Measurements from ENCODE around the gene KLF15. TPM values are rescaled to one million over a fixed set of nuclear protein-coding genes. Genes with fewer than 3 reads are reported as not detected.

KLF15 gene
- total and polyA plus RNA-seq, 2 experiments from 2014 or later, result 3.5 to 19.8 TPM

DNA sequence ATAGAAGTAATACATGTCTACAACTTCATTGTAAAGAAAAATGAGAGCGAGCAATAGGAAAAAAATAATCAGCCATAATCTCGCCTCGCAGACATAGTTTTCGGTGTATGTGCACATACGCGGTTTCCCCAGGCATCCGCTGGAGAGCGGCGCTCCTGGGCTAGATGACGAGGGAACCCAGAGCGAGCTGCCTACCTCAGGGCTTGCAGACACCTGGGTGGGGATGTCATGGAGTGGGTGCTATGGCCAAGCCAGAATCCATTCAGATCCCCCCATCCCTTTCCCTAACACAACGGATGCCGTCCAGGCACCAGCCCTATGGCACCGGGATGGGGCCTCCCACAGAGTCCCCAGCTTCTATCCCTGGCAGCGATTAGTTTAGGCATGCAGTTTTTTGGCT lies 33.0 kb upstream of the KLF15 start (continued):
- TF ChIP-seq, protein P1, sequence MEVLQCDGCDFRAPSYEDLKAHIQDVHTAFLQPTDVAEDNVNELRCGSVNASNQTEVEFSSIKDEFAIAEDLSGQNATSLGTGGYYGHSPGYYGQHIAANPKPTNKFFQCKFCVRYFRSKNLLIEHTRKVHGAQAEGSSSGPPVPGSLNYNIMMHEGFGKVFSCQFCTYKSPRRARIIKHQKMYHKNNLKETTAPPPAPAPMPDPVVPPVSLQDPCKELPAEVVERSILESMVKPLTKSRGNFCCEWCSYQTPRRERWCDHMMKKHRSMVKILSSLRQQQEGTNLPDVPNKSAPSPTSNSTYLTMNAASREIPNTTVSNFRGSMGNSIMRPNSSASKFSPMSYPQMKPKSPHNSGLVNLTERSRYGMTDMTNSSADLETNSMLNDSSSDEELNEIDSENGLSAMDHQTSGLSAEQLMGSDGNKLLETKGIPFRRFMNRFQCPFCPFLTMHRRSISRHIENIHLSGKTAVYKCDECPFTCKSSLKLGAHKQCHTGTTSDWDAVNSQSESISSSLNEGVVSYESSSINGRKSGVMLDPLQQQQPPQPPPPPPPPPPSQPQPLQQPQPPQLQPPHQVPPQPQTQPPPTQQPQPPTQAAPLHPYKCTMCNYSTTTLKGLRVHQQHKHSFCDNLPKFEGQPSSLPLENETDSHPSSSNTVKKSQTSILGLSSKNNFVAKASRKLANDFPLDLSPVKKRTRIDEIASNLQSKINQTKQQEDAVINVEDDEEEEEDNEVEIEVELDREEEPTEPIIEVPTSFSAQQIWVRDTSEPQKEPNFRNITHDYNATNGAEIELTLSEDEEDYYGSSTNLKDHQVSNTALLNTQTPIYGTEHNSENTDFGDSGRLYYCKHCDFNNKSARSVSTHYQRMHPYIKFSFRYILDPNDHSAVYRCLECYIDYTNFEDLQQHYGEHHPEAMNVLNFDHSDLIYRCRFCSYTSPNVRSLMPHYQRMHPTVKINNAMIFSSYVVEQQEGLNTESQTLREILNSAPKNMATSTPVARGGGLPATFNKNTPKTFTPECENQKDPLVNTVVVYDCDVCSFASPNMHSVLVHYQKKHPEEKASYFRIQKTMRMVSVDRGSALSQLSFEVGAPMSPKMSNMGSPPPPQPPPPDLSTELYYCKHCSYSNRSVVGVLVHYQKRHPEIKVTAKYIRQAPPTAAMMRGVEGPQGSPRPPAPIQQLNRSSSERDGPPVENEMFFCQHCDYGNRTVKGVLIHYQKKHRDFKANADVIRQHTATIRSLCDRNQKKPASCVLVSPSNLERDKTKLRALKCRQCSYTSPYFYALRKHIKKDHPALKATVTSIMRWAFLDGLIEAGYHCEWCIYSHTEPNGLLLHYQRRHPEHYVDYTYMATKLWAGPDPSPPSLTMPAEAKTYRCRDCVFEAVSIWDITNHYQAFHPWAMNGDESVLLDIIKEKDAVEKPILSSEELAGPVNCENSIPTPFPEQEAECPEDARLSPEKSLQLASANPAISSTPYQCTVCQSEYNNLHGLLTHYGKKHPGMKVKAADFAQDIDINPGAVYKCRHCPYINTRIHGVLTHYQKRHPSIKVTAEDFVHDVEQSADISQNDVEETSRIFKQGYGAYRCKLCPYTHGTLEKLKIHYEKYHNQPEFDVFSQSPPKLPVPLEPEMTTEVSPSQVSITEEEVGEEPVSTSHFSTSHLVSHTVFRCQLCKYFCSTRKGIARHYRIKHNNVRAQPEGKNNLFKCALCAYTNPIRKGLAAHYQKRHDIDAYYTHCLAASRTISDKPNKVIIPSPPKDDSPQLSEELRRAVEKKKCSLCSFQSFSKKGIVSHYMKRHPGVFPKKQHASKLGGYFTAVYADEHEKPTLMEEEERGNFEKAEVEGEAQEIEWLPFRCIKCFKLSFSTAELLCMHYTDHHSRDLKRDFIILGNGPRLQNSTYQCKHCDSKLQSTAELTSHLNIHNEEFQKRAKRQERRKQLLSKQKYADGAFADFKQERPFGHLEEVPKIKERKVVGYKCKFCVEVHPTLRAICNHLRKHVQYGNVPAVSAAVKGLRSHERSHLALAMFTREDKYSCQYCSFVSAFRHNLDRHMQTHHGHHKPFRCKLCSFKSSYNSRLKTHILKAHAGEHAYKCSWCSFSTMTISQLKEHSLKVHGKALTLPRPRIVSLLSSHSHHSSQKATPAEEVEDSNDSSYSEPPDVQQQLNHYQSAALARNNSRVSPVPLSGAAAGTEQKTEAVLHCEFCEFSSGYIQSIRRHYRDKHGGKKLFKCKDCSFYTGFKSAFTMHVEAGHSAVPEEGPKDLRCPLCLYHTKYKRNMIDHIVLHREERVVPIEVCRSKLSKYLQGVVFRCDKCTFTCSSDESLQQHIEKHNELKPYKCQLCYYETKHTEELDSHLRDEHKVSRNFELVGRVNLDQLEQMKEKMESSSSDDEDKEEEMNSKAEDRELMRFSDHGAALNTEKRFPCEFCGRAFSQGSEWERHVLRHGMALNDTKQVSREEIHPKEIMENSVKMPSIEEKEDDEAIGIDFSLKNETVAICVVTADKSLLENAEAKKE (CRISPR knock-in tag; IDR thresholded peaks at IDR 0.05), result no peak
- TF ChIP-seq ZNF331 (CRISPR knock-in tag; IDR thresholded peaks at IDR 0.05; ENCODE audit: low read depth), result no peak
- TF ChIP-seq, protein P2, sequence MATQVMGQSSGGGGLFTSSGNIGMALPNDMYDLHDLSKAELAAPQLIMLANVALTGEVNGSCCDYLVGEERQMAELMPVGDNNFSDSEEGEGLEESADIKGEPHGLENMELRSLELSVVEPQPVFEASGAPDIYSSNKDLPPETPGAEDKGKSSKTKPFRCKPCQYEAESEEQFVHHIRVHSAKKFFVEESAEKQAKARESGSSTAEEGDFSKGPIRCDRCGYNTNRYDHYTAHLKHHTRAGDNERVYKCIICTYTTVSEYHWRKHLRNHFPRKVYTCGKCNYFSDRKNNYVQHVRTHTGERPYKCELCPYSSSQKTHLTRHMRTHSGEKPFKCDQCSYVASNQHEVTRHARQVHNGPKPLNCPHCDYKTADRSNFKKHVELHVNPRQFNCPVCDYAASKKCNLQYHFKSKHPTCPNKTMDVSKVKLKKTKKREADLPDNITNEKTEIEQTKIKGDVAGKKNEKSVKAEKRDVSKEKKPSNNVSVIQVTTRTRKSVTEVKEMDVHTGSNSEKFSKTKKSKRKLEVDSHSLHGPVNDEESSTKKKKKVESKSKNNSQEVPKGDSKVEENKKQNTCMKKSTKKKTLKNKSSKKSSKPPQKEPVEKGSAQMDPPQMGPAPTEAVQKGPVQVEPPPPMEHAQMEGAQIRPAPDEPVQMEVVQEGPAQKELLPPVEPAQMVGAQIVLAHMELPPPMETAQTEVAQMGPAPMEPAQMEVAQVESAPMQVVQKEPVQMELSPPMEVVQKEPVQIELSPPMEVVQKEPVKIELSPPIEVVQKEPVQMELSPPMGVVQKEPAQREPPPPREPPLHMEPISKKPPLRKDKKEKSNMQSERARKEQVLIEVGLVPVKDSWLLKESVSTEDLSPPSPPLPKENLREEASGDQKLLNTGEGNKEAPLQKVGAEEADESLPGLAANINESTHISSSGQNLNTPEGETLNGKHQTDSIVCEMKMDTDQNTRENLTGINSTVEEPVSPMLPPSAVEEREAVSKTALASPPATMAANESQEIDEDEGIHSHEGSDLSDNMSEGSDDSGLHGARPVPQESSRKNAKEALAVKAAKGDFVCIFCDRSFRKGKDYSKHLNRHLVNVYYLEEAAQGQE (IDR thresholded peaks at IDR 0.05; ENCODE audit: unreplicated experiment), result no peak
- no peak for TF ChIP-seq NANOG (IDR thresholded peaks at IDR 0.05; ENCODE audit: borderline replicate concordance)
- no peak for TF ChIP-seq EZH2phosphoT487 (IDR thresholded peaks at IDR 0.05; ENCODE audit: unreplicated experiment)
- no peak for TF ChIP-seq ZNF114 (CRISPR knock-in tag; IDR thresholded peaks at IDR 0.05)

DNA sequence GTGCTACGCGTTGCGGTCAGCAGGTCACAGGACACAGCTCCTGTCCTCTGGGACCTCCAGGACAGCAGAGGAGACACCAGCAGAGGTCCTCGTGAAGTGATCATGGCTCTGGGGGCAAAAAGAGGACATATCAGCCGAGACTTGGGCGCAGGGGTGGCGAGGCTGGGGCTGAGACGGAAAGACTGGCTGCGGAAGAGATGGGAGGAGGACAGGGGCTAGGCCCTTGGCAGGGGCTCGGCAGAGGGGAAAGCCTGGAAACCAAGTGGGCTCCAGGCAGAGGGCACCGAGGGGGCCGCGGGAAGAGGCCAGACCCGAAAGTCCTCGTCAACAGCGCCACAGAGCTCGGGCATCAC lies 32.6 kb upstream of the KLF15 start:
- Mint-ChIP-seq H3K9me3 (no peaks in the 10 kb centered on the region; the same call in 2 of the 3 replicates), H3K36me3 (ENCODE audit: low read depth) (no peaks in the 10 kb centered on the region), H3K4me1 (peaks cover 12% of the 10 kb centered on the region), H3K27me3 (ENCODE audit: insufficient read depth, low read depth, poor library complexity) (peaks cover 24% of the 10 kb centered on the region), H3K4me3 (peak overlapping the region; percentile 54), H3K27ac (no peak overlapping the region)
- Histone ChIP-seq H4K20me1 (replicated peaks; ENCODE audit: insufficient read depth) (no peaks in the 10 kb centered on the region; the same call in 1 of the 2 replicates), H3F3A (replicated peaks; ENCODE audit: low read depth) (no peaks in the 10 kb centered on the region), H3K27ac (ENCODE audit: low read depth) (no peak overlapping the region), H3K4me2 (peak overlapping the region; percentile 68), H3K4me3 (peak overlapping the region; percentile 49), H3K9me2 (ENCODE audit: insufficient read depth) (no peaks in the 10 kb centered on the region), H3K36me3 (ENCODE audit: insufficient read depth) (no peaks in the 10 kb centered on the region), H2AFZ (peak overlapping the region; percentile 91), H3K4me1 (ENCODE audit: insufficient read depth) (no peaks in the 10 kb centered on the region), H3K79me2 (replicated peaks; ENCODE audit: insufficient read depth) (no peaks in the 10 kb centered on the region), H3K27me3 (ENCODE audit: insufficient read depth) (peaks cover 27% of the 10 kb centered on the region)
- ATAC-seq, result no peak; the same call in 2 of the 3 replicates
- DNase-seq (ENCODE audit: low spot score), result no peak
- TF ChIP-seq, protein P3, sequence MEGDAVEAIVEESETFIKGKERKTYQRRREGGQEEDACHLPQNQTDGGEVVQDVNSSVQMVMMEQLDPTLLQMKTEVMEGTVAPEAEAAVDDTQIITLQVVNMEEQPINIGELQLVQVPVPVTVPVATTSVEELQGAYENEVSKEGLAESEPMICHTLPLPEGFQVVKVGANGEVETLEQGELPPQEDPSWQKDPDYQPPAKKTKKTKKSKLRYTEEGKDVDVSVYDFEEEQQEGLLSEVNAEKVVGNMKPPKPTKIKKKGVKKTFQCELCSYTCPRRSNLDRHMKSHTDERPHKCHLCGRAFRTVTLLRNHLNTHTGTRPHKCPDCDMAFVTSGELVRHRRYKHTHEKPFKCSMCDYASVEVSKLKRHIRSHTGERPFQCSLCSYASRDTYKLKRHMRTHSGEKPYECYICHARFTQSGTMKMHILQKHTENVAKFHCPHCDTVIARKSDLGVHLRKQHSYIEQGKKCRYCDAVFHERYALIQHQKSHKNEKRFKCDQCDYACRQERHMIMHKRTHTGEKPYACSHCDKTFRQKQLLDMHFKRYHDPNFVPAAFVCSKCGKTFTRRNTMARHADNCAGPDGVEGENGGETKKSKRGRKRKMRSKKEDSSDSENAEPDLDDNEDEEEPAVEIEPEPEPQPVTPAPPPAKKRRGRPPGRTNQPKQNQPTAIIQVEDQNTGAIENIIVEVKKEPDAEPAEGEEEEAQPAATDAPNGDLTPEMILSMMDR (conservative IDR thresholded peaks at IDR 0.05; ENCODE audit: low read depth in 2 of 2), result peak in 1 of 2 experiments; percentile 32; a peak in 1 of 4 replicates
- no peak for TF ChIP-seq JUNB (IDR thresholded peaks at IDR 0.05; ENCODE audit: unreplicated experiment)
